Gastrocnemius medialis (tissue), 4 donors: ENCODE measurements around the gene HYLS1. TPM values are rescaled to one million over a fixed set of nuclear protein-coding genes. Genes with fewer than 3 reads are reported as not detected.
A peak's percentile ranks its signal among the peaks of the same experiment; 100 is the strongest.

Source experiments
- ATAC-seq, 2 donors: fragments of 150-250 bp; one replicate each; pipeline ENCODE4 v1.9.1; 2016
- DNase-seq, 2 donors: peaks; one replicate each; pipeline ENCODE4 v3.0.0-alpha.2; 2019
- H3K27ac ChIP-seq, 4 donors: fragments of 200-600 bp; sonication (generic); 1 replicate in 1 of 4; 2 replicates in 3 of 4; pipeline ENCODE4 v1.5.1; 2016 to 2018; ENCODE audit warnings: mild to moderate bottlenecking in 2 of 4, moderate library complexity in 1 of 4
- H3K27me3 ChIP-seq, 3 donors: fragments of 200-600 bp; sonication (generic) in 2 of 3; 1 replicate in 1 of 3; 2 replicates in 2 of 3; pipeline versions ENCODE4 v1.5.1 to v1.6.0; 2016 to 2019; ENCODE audit warnings: mild to moderate bottlenecking in 1 of 3, moderate library complexity in 1 of 3
- H3K36me3 ChIP-seq, 2 donors: fragments of 200-600 bp; sonication (generic) in 1 of 2; one replicate each; pipeline ENCODE4 v1.5.1; 2017 to 2018
- H3K4me1 ChIP-seq, 2 donors: fragments of 200-600 bp; sonication (generic) in 1 of 2; one replicate each; pipeline ENCODE4 v1.5.1; 2016 to 2017; ENCODE audit warnings: mild to moderate bottlenecking in 2 of 2
- H3K4me3 ChIP-seq, 4 donors: fragments of 200-600 bp; sonication (generic) in 3 of 4; 1 replicate in 1 of 4; 2 replicates in 3 of 4; pipeline ENCODE4 v1.5.1; 2016 to 2019; ENCODE audit warnings: mild to moderate bottlenecking in 2 of 4
- H3K9me3 ChIP-seq, 3 donors: fragments of 200-600 bp; sonication (generic) in 2 of 3; 1 replicate in 1 of 3; 2 replicates in 2 of 3; pipeline ENCODE4 v1.5.1; 2016 to 2019
- CTCF ChIP-seq, 5 experiments: fragments of 450-650 bp in 3 of 5; fragments of 200-600 bp in 2 of 5; sonication (generic) in 2 of 5; IDR thresholded peaks in 4 of 5; conservative IDR thresholded peaks in 1 of 5; 1 replicate in 4 of 5; 2 replicates in 1 of 5; pipeline ENCODE4 v1.5.1; 2016 to 2019; ENCODE audit warnings: antibody characterized with exemption in 5 of 5, mild to moderate bottlenecking in 3 of 5, moderate library complexity in 3 of 5
- POLR2A ChIP-seq, 2 donors: fragments of 450-650 bp; IDR thresholded peaks; one replicate each; pipeline ENCODE4 v1.6.1; 2017; ENCODE audit warnings: antibody characterized with exemption in 2 of 2, mild to moderate bottlenecking in 2 of 2, moderate library complexity in 2 of 2
- in situ Hi-C, 4 donors: fragments of 200-750 bp; cut with MboI; loops; one replicate each; pipeline versions ENCODE4 v1.15.0 to v1.8.0; 2017; ENCODE audit warnings: low sequenced_read_pairs in 4 of 4
- intact Hi-C: fragments of 100-400 bp; cut with DNase I; formaldehyde crosslinking; loops from one replicate; pipeline ENCODE4 v1.15.1; 2023; ENCODE audit warnings: low total_unique reads
- total RNA-seq, 4 donors: library from RNA; depleted of rRNA; stranded (reverse); fragments of >200 nt; gene quantifications; one replicate each; pipeline versions ENCODE4 v1.1.0 to v1.2.3, GENCODE V29; 2016

HYLS1 gene
- total RNA-seq, 4 donors from 2014 or later, result 0.56 to 3.9 (median 1.9) TPM

DNA sequence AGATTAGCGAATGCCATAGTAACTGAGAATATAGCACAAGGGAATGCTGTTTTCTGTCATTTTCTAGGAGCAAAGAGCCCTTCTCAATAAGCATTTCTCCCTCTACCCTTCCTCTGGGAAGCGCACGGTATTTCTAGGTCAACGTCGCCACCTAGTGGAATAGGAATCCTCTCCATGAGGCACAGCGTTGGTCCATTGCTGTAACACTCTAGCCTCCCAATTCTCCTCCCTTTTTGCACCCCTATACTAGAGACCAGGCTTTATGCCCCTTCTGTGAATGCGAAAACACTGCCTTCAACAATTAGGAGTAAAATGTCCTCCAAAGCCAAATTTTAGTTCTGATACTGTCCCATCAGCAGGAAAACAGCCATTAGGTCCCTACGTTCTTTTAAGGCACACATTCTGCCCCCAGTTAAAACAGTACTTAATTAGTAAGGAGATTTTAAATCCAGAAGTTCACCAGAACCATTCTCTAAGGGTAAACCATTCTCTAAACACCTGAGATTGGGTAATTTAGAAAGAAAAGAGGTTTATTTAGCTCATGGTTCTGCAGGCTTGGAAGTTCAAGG is 12.8 kb upstream of the HYLS1 start:
- intact Hi-C loops, result no loop called here

GRCh38 chr11:125881291-125881690 is 6.2 kb upstream of the HYLS1 start:
- intact Hi-C loops (no loop called here), in situ Hi-C loops (loop anchor here in 3 of 4 donors (25.0 kb wide), 3 partner anchors 269 to 919 kb away; partner anchors contain the start of genes CCDC15 (in 1 of the 3) and TMEM218 (in 1 of the 3))
- H3K36me3 ChIP-seq, result no peaks in the 10 kb centered on the region

More for the DNA sequence above, 12.8 kb upstream of the HYLS1 start:
- in situ Hi-C loops, result loop anchor here in 3 of 4 donors (25.0 kb wide), 3 partner anchors 262 to 912 kb away; partner anchors contain the start of genes CCDC15 (in 1 of the 3) and TMEM218 (in 1 of the 3)
- DNase-seq (peak in 1 of 2 donors; percentile 15), ATAC-seq (peak; percentile 80 to 81)
- Histone ChIP-seq H3K4me1 (no peaks in the 10 kb centered on the region), H3K27me3 (no peaks in the 10 kb centered on the region), H3K4me3 (no peak overlapping the region), H3K9me3 (no peaks in the 10 kb centered on the region), H3K36me3 (no peaks in the 10 kb centered on the region), H3K27ac (no peak overlapping the region)
- TF ChIP-seq POLR2A (IDR thresholded peaks at IDR 0.05) (no peak), CTCF (IDR thresholded peaks at IDR 0.05 in 4 of 5, conservative IDR thresholded peaks at IDR 0.05 in 1 of 5) (peak in 4 of 5 experiments; percentile 31 to 69 (median 56))

DNA sequence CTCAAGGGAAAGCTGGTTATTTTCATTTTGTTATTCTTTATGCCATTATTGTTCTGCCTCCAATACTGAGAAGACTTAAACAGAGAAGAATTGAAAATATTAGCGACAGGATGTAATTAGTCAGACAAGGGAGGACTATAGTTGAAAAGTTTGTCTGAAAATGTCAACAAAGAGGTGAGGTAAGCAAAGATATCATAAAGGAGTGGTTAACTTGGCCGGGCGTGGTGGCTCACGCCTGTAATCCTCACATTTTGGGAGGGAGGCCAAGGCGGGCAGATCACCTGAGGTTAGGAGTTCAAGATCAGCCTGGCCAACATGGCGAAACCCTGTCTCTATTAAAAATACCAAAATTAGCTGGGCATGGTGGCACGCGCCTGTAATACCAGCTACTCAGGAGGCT is 4.1 kb upstream of the HYLS1 start:
- ATAC-seq, result no peak
- no peaks in the 10 kb centered on the region for H3K36me3 ChIP-seq
- intact Hi-C loops, result no loop called here

More at GRCh38 chr11:125881291-125881690, 6.2 kb upstream of the HYLS1 start:
- no peak overlapping the region for H3K4me3 ChIP-seq
- H3K4me1 ChIP-seq, result no peaks in the 10 kb centered on the region
- ATAC-seq, result no peak
- TF ChIP-seq CTCF (IDR thresholded peaks at IDR 0.05 in 4 of 5, conservative IDR thresholded peaks at IDR 0.05 in 1 of 5), result no peak
- TF ChIP-seq POLR2A (IDR thresholded peaks at IDR 0.05), result no peak
- DNase-seq, result no peak
- H3K9me3 ChIP-seq, result no peaks in the 10 kb centered on the region
- H3K27ac ChIP-seq, result no peak overlapping the region
- H3K27me3 ChIP-seq, result no peaks in the 10 kb centered on the region

GRCh38 chr11:125886997-125887372 is 483 bp upstream of the HYLS1 start:
- no peak for DNase-seq
- Histone ChIP-seq H3K4me3 (peak overlapping the region; percentile 66 to 93 (median 80)), H3K27ac (peak overlapping the region; percentile 81 to 95 (median 92)), H3K36me3 (no peaks in the 10 kb centered on the region), H3K4me1 (peaks cover 0 to 5% of the 10 kb centered on the region in 2 donors), H3K27me3 (no peaks in the 10 kb centered on the region), H3K9me3 (no peaks in the 10 kb centered on the region)
- TF ChIP-seq CTCF (IDR thresholded peaks at IDR 0.05 in 4 of 5, conservative IDR thresholded peaks at IDR 0.05 in 1 of 5) (no peak), POLR2A (IDR thresholded peaks at IDR 0.05) (no peak)
- peak; percentile 26 to 27 for ATAC-seq
- intact Hi-C loops, result loop anchor here (1.0 kb wide), 2 partner anchors 16 to 176 kb away; partner anchors contain the start of gene PUS3
- in situ Hi-C loops, result loop anchor here in 3 of 4 donors (25.0 kb wide), 3 partner anchors 275 to 925 kb away; partner anchors contain the start of genes CCDC15 (in 1 of the 3) and TMEM218 (in 1 of the 3)

More for the DNA sequence above, 4.1 kb upstream of the HYLS1 start:
- H3K27me3 ChIP-seq, result no peaks in the 10 kb centered on the region
- no peak overlapping the region for H3K27ac ChIP-seq
- no peak for TF ChIP-seq POLR2A (IDR thresholded peaks at IDR 0.05)
- no peak for TF ChIP-seq CTCF (IDR thresholded peaks at IDR 0.05 in 4 of 5, conservative IDR thresholded peaks at IDR 0.05 in 1 of 5)
- no peaks in the 10 kb centered on the region for H3K9me3 ChIP-seq
- no peak overlapping the region for H3K4me3 ChIP-seq
- in situ Hi-C loops, result loop anchor here in 3 of 4 donors (25.0 kb wide), 3 partner anchors 271 to 921 kb away; partner anchors contain the start of genes CCDC15 (in 1 of the 3) and TMEM218 (in 1 of the 3)
- H3K4me1 ChIP-seq, result peaks cover 0 to 2% of the 10 kb centered on the region in 2 donors
- no peak for DNase-seq
